Smooth muscle cell of the brain vasculature (primary cell): ENCODE data around the gene MGA.

Experiments
- DNase-seq: peaks from one replicate; pipeline ENCODE4 v3.0.0-alpha.2; 2012; ENCODE audit warnings: low read depth, low spot score

The MGA gene

DNA sequence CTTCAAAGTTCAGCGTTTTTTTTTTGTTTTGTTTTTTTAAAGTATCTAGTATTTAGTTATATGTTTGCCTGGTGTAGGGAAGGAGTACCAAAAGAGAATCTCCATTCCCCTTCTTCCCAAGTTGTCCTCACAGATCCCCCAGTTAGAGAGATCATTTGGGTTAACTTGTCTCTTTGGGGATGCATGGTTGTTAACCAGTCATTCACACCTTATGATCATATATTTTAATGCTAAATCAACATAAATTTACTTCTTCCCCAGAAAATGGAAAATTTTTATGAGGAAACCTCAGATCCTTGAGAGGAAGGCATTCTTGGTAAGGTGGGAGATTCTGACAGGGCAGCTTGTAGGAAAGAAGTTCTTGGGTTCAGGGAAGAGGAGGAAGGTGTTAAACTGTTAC lies 1.5 kb upstream of the MGA start:
- no peak for DNase-seq

GRCh38 chr15:41659190-41659589 lies 1.0 kb upstream of the MGA start:
- no peak for DNase-seq

DNA sequence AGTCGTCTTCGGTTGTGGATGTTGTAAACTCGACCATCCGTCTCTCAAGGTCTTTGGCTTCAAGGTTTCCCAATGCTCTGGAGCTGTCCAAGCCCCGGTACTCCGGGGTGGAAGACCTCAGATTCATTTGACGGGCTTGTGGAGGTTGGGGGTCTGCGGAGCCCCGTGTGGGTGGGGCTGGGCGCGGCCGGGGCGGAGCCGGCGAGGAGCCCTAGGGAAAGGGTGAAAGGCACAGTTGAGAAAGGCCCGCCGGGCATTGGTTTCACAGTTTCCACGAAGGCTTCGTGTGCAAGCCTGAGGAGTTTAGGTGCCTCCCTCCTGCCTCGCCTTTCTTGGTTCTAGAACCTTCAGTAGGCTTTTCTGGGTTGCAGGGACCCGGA lies 360 bp upstream of the MGA start:
- DNase-seq = no peak

GRCh38 chr15:41661078-41661517 lies 893 bp downstream of the MGA start:
- DNase-seq = no peak

- DNase-seq = no peak
Observed at GRCh38 chr15:41661518-41662225, 1.5 kb downstream of the MGA start.

- DNase-seq = no peak
Observed at GRCh38 chr15:41666353-41666920, 6.2 kb downstream of the MGA start.

- no peak for DNase-seq
Observed at GRCh38 chr15:41669701-41670100, 9.5 kb downstream of the MGA start.

DNA sequence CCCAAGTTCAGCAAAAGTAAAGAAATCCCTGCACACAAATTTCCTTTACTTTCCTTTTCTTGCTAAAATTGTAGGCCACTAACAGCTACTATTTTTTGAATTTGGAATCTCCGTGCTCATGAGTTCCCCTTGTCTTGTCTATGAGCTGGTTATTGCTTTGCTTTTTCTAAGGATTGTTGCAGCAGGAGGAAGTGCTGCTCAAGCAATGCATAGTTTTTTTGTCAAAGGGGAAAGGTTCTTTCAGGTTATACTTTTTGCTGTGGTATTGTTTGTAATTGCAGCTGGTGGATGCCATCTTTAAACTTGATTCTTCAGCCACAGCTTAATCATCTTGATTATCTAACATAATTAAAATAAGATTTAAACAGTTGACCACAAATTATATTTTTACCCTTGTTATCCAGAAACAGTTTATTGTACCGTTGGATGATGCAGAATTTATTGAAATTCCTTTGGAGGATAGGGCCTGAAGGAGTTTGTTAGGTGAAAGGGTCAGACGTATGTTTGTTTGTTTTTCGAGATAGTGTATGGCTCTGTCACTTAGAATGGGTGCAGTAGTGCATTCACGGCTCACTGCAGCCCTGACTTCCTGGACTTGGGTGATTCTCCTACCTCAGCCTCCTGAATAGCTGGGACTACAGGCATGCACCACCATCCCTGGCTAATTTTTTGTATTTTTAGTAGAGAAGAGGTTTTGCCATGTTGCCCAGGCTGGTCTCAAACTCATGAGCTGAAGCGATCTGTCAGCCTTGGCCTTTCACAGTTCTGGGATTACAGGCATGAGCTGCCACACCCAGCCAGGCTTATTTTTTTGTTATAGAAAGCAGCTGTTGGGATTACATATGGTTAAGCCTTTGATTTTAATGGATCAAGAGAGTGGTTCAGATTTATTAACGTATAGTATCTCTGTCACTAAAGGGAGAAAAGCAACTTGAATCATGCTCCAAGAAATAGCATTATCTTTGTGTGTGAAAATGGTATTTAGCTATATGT lies 11.7 kb downstream of the MGA start:
- no peak for DNase-seq

- DNase-seq = no peak
Observed at GRCh38 chr15:41675337-41675736, 15.1 kb downstream of the MGA start.

DNA sequence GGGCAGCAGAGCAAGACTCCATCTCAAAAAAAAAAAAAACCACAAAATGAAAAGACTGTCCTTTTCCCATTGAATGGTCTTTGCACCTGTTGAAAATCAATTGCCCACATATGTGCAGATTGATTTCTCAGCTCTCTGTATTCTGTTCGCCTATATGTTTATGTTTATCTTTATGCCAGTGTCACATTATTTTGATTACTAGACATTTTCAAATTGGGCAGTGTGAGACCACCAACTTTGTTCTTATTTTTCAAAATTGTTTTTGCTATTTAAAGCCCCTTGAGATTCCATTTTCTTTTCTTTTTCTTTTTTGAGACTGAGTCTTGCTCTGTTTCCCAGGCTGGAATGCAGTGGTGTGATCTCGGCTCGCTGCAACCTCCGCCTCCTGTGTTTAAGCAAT lies 18.5 kb downstream of the MGA start:
- no peak for DNase-seq

- DNase-seq = no peak
Observed at GRCh38 chr15:41683955-41684354, 23.8 kb downstream of the MGA start.

DNA sequence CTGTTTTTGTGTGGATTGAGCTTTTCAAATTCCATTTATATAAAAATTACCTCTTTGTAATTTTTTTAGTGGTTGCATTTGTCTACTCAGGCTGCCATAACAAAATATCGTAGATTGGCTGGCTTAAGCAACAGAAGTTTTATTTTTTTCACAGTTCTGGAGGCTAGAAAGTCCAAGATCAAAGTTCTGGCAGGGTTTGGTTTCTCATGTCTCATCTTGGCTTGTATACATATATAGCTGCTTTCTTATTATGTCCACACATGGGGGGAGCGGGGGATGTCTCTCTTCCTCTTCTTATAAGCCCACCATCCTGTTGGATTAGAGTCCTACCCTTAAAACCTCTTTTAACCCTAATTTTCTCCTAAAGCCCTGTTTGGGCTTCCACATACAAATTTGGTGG lies 28.5 kb downstream of the MGA start:
- no peak for DNase-seq

DNA sequence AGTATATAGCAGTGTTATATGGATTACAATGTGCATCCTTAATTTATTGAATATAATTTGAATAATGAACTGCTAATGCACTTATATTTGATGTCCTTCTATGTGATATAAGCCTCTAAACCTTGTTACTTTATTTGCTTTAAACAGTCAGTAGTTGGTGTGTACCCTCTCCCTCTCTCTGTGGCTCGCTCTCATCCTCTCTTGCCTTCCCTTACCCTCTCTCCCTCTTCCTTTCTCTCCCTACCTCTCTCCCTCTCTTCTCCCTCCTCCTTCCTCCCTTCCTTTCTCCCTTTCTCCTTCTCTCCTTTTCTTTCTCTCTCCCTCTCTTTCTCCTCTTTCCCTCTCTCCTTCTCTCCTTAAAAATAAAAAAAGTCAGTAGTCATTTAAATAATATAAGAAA lies 28.9 kb downstream of the MGA start:
- no peak for DNase-seq

DNA sequence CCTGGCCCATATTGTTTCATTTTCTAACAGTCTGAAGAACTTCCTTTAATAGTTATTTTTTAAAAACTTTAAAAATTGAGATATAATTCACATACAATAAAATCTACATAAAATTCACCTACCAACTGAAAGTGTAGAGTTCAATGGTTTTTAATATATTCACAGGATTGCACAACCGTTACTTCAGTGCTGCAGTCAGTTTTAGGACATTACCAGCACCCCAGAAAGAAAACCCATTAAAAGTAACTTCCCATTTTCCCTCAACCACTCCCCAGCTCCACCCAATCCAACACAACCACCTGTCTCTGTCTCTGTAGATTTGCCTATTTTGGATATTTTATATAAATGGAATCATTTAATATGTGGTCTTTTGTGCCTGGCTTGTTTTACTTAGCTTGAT lies 29.6 kb downstream of the MGA start:
- no peak for DNase-seq

- no peak for DNase-seq
Observed at GRCh38 chr15:41690636-41691035, 30.4 kb downstream of the MGA start.

GRCh38 chr15:41691471-41691870 lies 31.3 kb downstream of the MGA start:
- no peak for DNase-seq

DNA sequence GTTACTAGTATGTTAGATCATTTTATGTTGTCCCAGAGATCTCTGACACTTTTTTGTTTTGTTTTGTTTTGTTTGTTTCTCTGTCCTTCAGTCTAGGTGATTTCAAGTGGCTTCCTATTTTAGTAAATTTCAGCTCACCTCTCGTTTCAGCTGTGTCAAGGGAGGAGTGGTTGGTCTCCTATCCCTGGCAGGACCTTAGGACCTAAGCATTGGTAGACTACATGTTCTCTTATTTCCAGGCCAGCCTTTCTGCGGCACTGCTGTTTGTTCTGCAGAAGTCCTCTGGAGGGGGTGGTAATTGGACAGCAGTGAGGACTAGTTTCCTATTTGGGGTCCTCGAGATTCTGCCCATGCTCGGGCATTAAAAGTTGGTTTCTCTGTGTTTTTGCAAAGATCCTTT lies 31.8 kb downstream of the MGA start:
- DNase-seq = no peak

DNA sequence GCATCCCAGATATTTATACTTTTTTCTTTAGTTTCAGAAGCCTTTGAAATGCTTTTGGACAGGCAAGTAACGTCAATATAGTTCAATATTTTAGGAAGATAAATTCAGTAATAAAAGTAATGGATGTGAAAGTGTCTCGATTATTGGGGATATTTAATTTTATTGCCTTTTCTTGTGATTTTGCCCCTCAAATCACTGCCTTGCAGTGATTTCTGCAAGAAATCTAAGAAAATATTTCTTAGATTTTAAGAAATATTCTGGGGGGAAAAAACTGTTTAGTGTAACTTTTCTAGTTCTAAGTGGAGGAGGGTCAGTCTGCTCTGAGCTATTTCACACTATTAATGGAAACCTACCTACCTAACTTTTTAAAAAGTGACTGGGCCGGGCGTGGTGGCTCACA lies 33.6 kb downstream of the MGA start:
- DNase-seq = no peak

DNA sequence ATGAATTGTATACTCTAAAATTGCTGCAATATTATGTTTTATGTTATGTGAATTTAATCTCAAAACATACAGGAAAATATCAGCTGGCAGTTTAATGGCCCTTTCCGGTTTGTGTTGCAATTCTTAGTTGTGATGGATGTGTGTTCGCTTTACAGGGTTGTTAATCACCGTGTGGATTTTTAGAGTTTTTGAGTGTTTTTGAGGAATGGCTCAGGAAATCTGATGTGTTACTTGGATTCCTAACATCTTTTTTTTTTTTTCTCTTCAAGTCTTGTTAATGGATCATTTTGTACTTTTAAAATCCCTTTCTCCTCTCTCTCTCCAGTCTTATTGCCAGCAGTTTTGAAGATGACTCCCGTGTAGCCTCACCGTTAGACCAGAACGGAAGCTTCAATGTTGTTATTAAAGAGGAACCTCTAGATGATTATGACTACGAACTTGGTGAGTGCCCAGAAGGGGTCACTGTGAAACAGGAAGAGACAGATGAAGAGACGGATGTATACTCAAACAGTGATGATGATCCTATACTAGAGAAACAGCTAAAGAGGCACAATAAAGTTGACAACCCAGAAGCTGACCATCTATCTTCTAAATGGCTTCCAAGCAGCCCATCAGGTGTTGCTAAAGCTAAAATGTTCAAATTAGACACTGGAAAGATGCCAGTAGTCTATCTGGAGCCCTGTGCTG lies 35.7 kb downstream of the MGA start:
- DNase-seq = peak; percentile 31

- no peak for DNase-seq
Observed at GRCh38 chr15:41698779-41699178, 38.6 kb downstream of the MGA start.

DNA sequence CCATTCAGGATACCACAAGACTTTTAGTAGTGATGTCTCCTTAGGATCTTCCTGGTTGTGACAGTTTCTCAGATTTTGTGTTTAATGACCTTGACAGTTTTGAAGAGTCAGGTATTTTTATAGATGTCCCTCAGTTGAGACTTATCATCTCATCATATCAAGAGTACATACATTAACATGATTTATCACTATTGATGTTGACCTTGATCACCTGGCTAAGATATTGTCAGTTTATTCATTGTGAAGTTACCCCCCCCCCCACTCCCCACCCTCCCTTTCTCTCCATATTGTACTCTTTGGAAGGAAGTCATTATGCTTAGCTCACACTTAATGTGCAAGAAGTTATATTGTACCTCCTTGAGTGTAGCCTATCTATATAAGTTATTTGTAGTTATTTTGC lies 42.9 kb downstream of the MGA start:
- no peak for DNase-seq

DNA sequence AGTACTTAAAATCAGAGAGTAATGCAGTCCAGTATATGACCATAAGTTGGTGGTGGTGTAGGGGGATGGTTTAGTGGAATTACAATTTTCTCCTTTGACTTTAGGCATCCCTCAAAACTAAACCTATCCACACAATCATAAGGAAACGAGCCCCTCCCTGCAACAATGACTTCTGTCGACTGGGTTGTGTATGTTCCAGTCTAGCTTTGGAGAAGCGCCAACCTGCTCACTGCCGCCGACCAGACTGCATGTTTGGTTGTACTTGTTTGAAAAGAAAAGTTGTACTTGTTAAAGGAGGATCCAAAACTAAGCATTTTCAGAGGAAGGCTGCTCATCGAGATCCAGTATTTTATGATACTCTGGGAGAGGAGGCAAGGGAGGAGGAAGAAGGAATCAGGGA lies 52.8 kb downstream of the MGA start:
- no peak for DNase-seq
